Heart right ventricle (tissue), 16 donors: ENCODE measurements around the gene C11orf68. TPM values are rescaled to one million over a fixed set of nuclear protein-coding genes. Genes with fewer than 3 reads are reported as not detected.

ENCODE experiments used
- ATAC-seq, 8 donors: fragments of 200-7000 bp; cut with Tn5 transposase; one replicate each; pipeline ENCODE4 v1.9.1; 2020; ENCODE audit warnings: mild to moderate bottlenecking in 8 of 8, moderate library complexity in 8 of 8, moderate number of reproducible peaks in 1 of 8
- DNase-seq, 2 donors: peaks; one replicate each; pipeline ENCODE4 v3.0.0-alpha.2; 2020
- H3K27ac ChIP-seq, 10 donors: fragments of 200-600 bp; sonication (generic) in 2 of 10; one replicate each; pipeline versions ENCODE4 v1.5.0 to v1.8.0; 2020 to 2022; ENCODE audit warnings: mild to moderate bottlenecking in 3 of 10
- H3K27me3 ChIP-seq, 7 donors: fragments of 200-600 bp; one replicate each; pipeline ENCODE4 v1.8.0; 2021 to 2022; ENCODE audit warnings: mild to moderate bottlenecking in 2 of 7
- H3K36me3 ChIP-seq, 9 donors: fragments of 200-600 bp; sonication (generic) in 1 of 9; one replicate each; pipeline versions ENCODE4 v1.5.0 to v1.8.0; 2020 to 2022; ENCODE audit warnings: mild to moderate bottlenecking in 2 of 9
- H3K4me1 ChIP-seq, 9 donors: fragments of 200-600 bp; sonication (generic) in 1 of 9; one replicate each; pipeline versions ENCODE4 v1.5.0 to v1.8.0; 2020 to 2022; ENCODE audit warnings: mild to moderate bottlenecking in 4 of 9
- H3K4me3 ChIP-seq, 10 donors: fragments of 200-600 bp; sonication (generic) in 2 of 10; one replicate each; pipeline versions ENCODE4 v1.5.0 to v1.8.0; 2020 to 2022; ENCODE audit warnings: mild to moderate bottlenecking in 7 of 10, moderate library complexity in 2 of 10
- H3K9me3 ChIP-seq, 11 donors: fragments of 200-600 bp in 10 of 11; sonication (generic) in 2 of 11; one replicate each; pipeline versions ENCODE4 v1.5.0 to v1.8.0; 2013 to 2022; ENCODE audit warnings: mild to moderate bottlenecking in 2 of 11, control low read depth in 1 of 11, moderate library complexity in 1 of 11
- WGBS, 2 donors: extraction: QIAGEN DNeasy Blood & Tissue Kit; methylation state at CpG; one replicate each; pipeline ENCODE4 v1.1.7; 2013; ENCODE audit warnings: inconsistent platforms in 1 of 2; 5-methylcytosine and 5-hydroxymethylcytosine counted together
- intact Hi-C, 10 donors: fragments of 100-400 bp; cut with DNase I; formaldehyde crosslinking; loops; one replicate each; pipeline versions ENCODE4 v1.11.1 to v1.14.2; 2022
- polyA plus RNA-seq, 2 donors: library from polyadenylated mRNA; stranded (reverse); fragments of 200-250 nt; gene quantifications; one replicate each; pipeline ENCODE4 v1.2.3, GENCODE V29; 2013
- total RNA-seq, 10 donors: library from RNA; stranded (reverse); fragmentation: NEBNext Ultra II Directional in 3 of 10; extraction: Animal tissue kit (Norgen Biotek cat#: 25700) in 3 of 10; gene quantifications; one replicate each; pipeline versions ENCODE4 v1.2.1 to v1.2.4, GENCODE V29; 2021 to 2023
- TF ChIP-seq, protein P1 (sequence below), 9 donors: fragments of 200-600 bp; sonication (generic) in 2 of 9; IDR thresholded peaks; one replicate each; pipeline versions ENCODE4 v1.5.0 to v1.8.0; 2021 to 2022; ENCODE audit warnings: antibody characterized with exemption in 9 of 9, mild to moderate bottlenecking in 5 of 9, moderate library complexity in 1 of 9
- donor health status: Arrhythmogenic right ventricular cardiomyopathy.
- donor health status: ischemic (EF 13 %, LVEDD 7.1; RV severe dilation, severe dysfunction).
- donor health status: healthy with polysubstance abuse.
- donor health status: DM: no; HTN: yes; CAD: no.
- donor health status: DM: no; HTN: no; CAD: no.
- donor health status: ischemic (EF 25% LVEDD 6.9; RV normal size, moderate dysfunction).
- donor health status: ischemic (EF 25% LVEDD 5.7; RV mildly dilated, moderate dysfunction).
- donor health status: healthy.
- donor health status: DM: yes; HTN: yes; CAD: no.
- donor health status: Ischemic cardiomyopathy.
- donor health status: ischemic (EF 35%, LVEDD 5.7; RV mildly dilated, moderate dysfunction).
- donor health status: nonischemic (EF 11% LVEDD 7.7; RV severe dilation, severe dysfunction).
- donor health status: DM: yes; HTN: yes; CAD: no.
- donor health status: PGD.
- donor health status: ischemic (EF 29% LVEDD 5.4; RV normal size, mild dysfunction).
- donor health status: nonischemic (EF 23%, LVEDD 6.1; RV moderate dilation, normal function).

The C11orf68 gene
- total and polyA plus RNA-seq, 12 donors: 35.7 to 49.2 (median 40.9) TPM

DNA sequence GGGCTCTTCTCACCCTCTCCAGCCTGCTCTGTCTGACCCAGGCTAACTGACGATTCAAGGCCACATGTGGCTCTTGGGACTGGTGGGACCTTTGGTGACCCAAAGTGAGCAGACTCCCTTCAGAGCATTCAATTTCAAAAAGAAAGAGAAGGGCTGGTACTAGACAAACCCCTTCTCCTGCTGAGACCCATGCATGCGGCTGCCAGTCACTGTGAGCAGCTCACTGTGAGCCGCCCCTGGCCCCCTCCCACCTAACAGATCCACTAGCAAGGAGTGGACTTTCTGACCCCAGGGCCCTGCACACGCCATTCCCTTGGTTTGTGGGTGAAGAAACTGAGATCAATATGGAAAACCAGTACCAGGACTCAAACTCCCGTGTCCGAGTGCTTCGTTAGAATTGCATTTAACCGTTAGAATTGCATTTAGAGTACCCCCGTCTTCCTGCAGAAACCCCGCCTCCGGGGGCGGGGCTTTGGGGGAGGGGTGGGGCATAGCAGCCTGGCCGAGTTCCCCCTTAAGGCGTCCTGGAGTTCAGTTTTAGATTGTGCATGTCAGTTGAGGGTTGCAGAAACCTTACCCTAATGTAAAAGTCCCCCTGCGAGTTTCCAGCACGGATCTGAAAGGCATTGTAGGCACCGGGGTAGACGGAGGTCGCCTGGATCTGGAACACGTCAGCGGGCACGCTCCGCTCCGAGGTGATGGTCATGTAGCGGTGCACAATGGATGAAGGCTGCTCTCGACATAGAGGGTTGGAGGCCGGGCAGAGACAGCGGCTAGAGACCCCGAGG, 51.4 kb downstream of the C11orf68 start:
- TF ChIP-seq, protein P1, sequence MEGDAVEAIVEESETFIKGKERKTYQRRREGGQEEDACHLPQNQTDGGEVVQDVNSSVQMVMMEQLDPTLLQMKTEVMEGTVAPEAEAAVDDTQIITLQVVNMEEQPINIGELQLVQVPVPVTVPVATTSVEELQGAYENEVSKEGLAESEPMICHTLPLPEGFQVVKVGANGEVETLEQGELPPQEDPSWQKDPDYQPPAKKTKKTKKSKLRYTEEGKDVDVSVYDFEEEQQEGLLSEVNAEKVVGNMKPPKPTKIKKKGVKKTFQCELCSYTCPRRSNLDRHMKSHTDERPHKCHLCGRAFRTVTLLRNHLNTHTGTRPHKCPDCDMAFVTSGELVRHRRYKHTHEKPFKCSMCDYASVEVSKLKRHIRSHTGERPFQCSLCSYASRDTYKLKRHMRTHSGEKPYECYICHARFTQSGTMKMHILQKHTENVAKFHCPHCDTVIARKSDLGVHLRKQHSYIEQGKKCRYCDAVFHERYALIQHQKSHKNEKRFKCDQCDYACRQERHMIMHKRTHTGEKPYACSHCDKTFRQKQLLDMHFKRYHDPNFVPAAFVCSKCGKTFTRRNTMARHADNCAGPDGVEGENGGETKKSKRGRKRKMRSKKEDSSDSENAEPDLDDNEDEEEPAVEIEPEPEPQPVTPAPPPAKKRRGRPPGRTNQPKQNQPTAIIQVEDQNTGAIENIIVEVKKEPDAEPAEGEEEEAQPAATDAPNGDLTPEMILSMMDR (IDR thresholded peaks at IDR 0.05): no peak
- Histone ChIP-seq H3K27me3 (no peaks in the 10 kb centered on the region), H3K36me3 (peaks cover 0 to 86% (median 59%) of the 10 kb centered on the region in 9 donors), H3K4me1 (peaks cover 14 to 37% (median 25%) of the 10 kb centered on the region in 9 donors), H3K9me3 (no peaks in the 10 kb centered on the region), H3K27ac (no peak overlapping the region), H3K4me3 (no peak overlapping the region)
- intact Hi-C loops: no loop called here
- ATAC-seq (no peak), DNase-seq (no peak)
- WGBS, 2 donors: 57 to 60% methylated on average over 29 of the region's 29 CpGs

Other genes with a start within 250 kb of the C11orf68 start
- gene KAT5, start 206.8 kb downstream of the C11orf68 start, total RNA-seq: 10 to 100 TPM; 40.9 to 53.6 (median 44.0) TPM
- 10 to 100 TPM; 54.9 to 62.8 TPM for gene KAT5, start 206.8 kb downstream of the C11orf68 start, polyA plus RNA-seq
- gene RNASEH2C, start 198.3 kb downstream of the C11orf68 start, total RNA-seq: 10 to 100 TPM; 34.1 to 75.6 (median 43.5) TPM
- gene RNASEH2C, start 198.3 kb downstream of the C11orf68 start, polyA plus RNA-seq: 100 to 1,000 TPM in 1 of 2 donors, 10 to 100 TPM in 1; 60.3 to 123 TPM
- 10 to 100 TPM in 1 of 10 donors, 1 to 10 TPM in 9; 6.1 to 12.8 (median 7.4) TPM for gene AP5B1, start 138.1 kb downstream of the C11orf68 start, total RNA-seq
- 1 to 10 TPM; 5.0 to 5.1 TPM for gene AP5B1, start 138.1 kb downstream of the C11orf68 start, polyA plus RNA-seq
- gene OVOL1, start 132.0 kb downstream of the C11orf68 start, total RNA-seq: not detected
- gene OVOL1, start 132.0 kb downstream of the C11orf68 start, polyA plus RNA-seq: not detected
- under 1 TPM in 5 of 10 donors, not detected in 5; 0.13 to 0.32 (median 0.21) TPM for gene SNX32, start 85.1 kb downstream of the C11orf68 start, total RNA-seq
- under 1 TPM; 0.51 to 0.58 TPM for gene SNX32, start 85.1 kb downstream of the C11orf68 start, polyA plus RNA-seq
- gene CFL1, start 60.9 kb downstream of the C11orf68 start, total RNA-seq: 100 to 1,000 TPM; 281 to 672 (median 320) TPM
- 100 to 1,000 TPM; 159 to 962 TPM for gene CFL1, start 60.9 kb downstream of the C11orf68 start, polyA plus RNA-seq
- gene MUS81, start 58.6 kb downstream of the C11orf68 start, total RNA-seq: 10 to 100 TPM; 20.3 to 38.8 (median 27.0) TPM
- gene MUS81, start 58.6 kb downstream of the C11orf68 start, polyA plus RNA-seq: 100 to 1,000 TPM in 1 of 2 donors, 10 to 100 TPM in 1; 54.4 to 111 TPM
- 100 to 1,000 TPM in 3 of 10 donors, 10 to 100 TPM in 7; 79.4 to 112 (median 89.6) TPM for gene EFEMP2, start 46.3 kb downstream of the C11orf68 start, total RNA-seq
- 100 to 1,000 TPM in 1 of 2 donors, 10 to 100 TPM in 1; 54.8 to 133 TPM for gene EFEMP2, start 46.3 kb downstream of the C11orf68 start, polyA plus RNA-seq
- gene CTSW, start 39.2 kb downstream of the C11orf68 start, total RNA-seq: 1 to 10 TPM in 2 of 10 donors, under 1 TPM in 7, not detected in 1; 0.20 to 7.9 (median 0.55) TPM
- under 1 TPM; 0.17 to 0.88 TPM for gene CTSW, start 39.2 kb downstream of the C11orf68 start, polyA plus RNA-seq
- gene FIBP, start 30.6 kb downstream of the C11orf68 start, total RNA-seq: 10 to 100 TPM; 46.3 to 63.2 (median 49.9) TPM
- gene FIBP, start 30.6 kb downstream of the C11orf68 start, polyA plus RNA-seq: 10 to 100 TPM; 44.0 to 88.4 TPM
- gene CCDC85B, start 28.4 kb downstream of the C11orf68 start, total RNA-seq: 10 to 100 TPM; 22.1 to 48.9 (median 34.4) TPM
- 10 to 100 TPM; 66.3 to 69.4 TPM for gene CCDC85B, start 28.4 kb downstream of the C11orf68 start, polyA plus RNA-seq
- 1 to 10 TPM in 6 of 10 donors, under 1 TPM in 2, not detected in 2; 0.31 to 8.1 (median 2.6) TPM for gene FOSL1, start 18.7 kb downstream of the C11orf68 start, total RNA-seq
- gene FOSL1, start 18.7 kb downstream of the C11orf68 start, polyA plus RNA-seq: 10 to 100 TPM in 1 of 2 donors, 1 to 10 TPM in 1; 2.0 to 32.8 TPM
- gene DRAP1, start 364 bp upstream of the C11orf68 start, total RNA-seq: 100 to 1,000 TPM in 3 of 10 donors, 10 to 100 TPM in 7; 69.4 to 115 (median 93.8) TPM
- gene DRAP1, start 364 bp upstream of the C11orf68 start, polyA plus RNA-seq: 100 to 1,000 TPM; 177 to 210 TPM
- gene TSGA10IP, start 26.4 kb upstream of the C11orf68 start, total RNA-seq: not detected
- gene TSGA10IP, start 26.4 kb upstream of the C11orf68 start, polyA plus RNA-seq: under 1 TPM in 1 of 2 donors, not detected in 1; 0.01 TPM
- 10 to 100 TPM; 26.2 to 40.1 (median 32.5) TPM for gene SART1, start 42.7 kb upstream of the C11orf68 start, total RNA-seq
- 100 to 1,000 TPM in 1 of 2 donors, 10 to 100 TPM in 1; 52.0 to 160 TPM for gene SART1, start 42.7 kb upstream of the C11orf68 start, polyA plus RNA-seq
- gene EIF1AD, start 83.1 kb upstream of the C11orf68 start, total RNA-seq: 10 to 100 TPM; 15.1 to 25.3 (median 19.7) TPM
- gene EIF1AD, start 83.1 kb upstream of the C11orf68 start, polyA plus RNA-seq: 10 to 100 TPM; 18.3 to 30.0 TPM
- gene BANF1, start 83.4 kb upstream of the C11orf68 start, total RNA-seq: 100 to 1,000 TPM; 196 to 224 (median 212) TPM
- 100 to 1,000 TPM; 234 to 381 TPM for gene BANF1, start 83.4 kb upstream of the C11orf68 start, polyA plus RNA-seq
- under 1 TPM in 3 of 10 donors, not detected in 7; 0.35 to 0.69 (median 0.43) TPM for gene CST6, start 92.9 kb upstream of the C11orf68 start, total RNA-seq
- gene CST6, start 92.9 kb upstream of the C11orf68 start, polyA plus RNA-seq: 1 to 10 TPM in 1 of 2 donors, under 1 TPM in 1; 0.44 to 2.6 TPM
- 1 to 10 TPM in 1 of 10 donors, not detected in 9; 1.1 TPM for gene CATSPER1, start 107.4 kb upstream of the C11orf68 start, total RNA-seq
- under 1 TPM in 1 of 2 donors, not detected in 1; 0.17 TPM for gene CATSPER1, start 107.4 kb upstream of the C11orf68 start, polyA plus RNA-seq
- gene GAL3ST3, start 130.1 kb upstream of the C11orf68 start, total RNA-seq: 1 to 10 TPM; 1.9 to 4.6 (median 2.5) TPM
- 1 to 10 TPM in 1 of 2 donors, under 1 TPM in 1; 0.07 to 1.0 TPM for gene GAL3ST3, start 130.1 kb upstream of the C11orf68 start, polyA plus RNA-seq
- gene SF3B2, start 133.3 kb upstream of the C11orf68 start, total RNA-seq: 10 to 100 TPM; 62.0 to 89.8 (median 72.7) TPM
- gene SF3B2, start 133.3 kb upstream of the C11orf68 start, polyA plus RNA-seq: 10 to 100 TPM; 46.5 to 94.9 TPM
- 100 to 1,000 TPM in 4 of 10 donors, 10 to 100 TPM in 6; 50.0 to 121 (median 81.9) TPM for gene PACS1, start 151.2 kb upstream of the C11orf68 start, total RNA-seq
- 10 to 100 TPM; 24.1 to 28.2 TPM for gene PACS1, start 151.2 kb upstream of the C11orf68 start, polyA plus RNA-seq